GM12878 (cell line): ENCODE data around the gene SNX17. TPM values are rescaled to one million over a fixed set of nuclear protein-coding genes. Genes with fewer than 3 reads are reported as not detected.

Source experiments
- ATAC-seq: fragments of 200-7000 bp; cut with Tn5 transposase; 3 replicates; pipeline ENCODE4 v1.9.1; 2020; ENCODE audit warnings: mild to moderate bottlenecking, moderate library complexity
- BruUV-seq: library from RNA; stranded (reverse); fragments of 400-500 nt; replicated peaks from 2 replicates; lab custom pipeline; 2021; lab: Mats Ljungman, UMichigan
- CTCF ChIA-PET: fragments of 300-600 bp; sonication (Branson Sonifier 250); formaldehyde crosslinking; extraction: SDS; loops from one replicate; lab custom pipeline; 2021; ENCODE audit warnings: inconsistent platforms; lab: Yijun Ruan, JAX
- POLR2A ChIA-PET: fragments of 350-600 bp; formaldehyde crosslinking; extraction: SDS; loops from one replicate; lab custom pipeline; 2021; ENCODE audit warnings: inconsistent platforms; lab: Charles Lee
- RAD21 ChIA-PET: fragments of 300-600 bp; sonication (Branson Sonifier 250); formaldehyde crosslinking; loops from one replicate; lab custom pipeline; 2023; ENCODE audit warnings: antibody characterized with exemption; ENCODE audit not compliant: unreplicated experiment; lab: Charles Lee
- SMC1A ChIA-PET: fragments of 300-600 bp; sonication (Branson Sonifier 250); formaldehyde crosslinking; loops from one replicate; lab custom pipeline; 2023; ENCODE audit not compliant: unreplicated experiment, uncharacterized antibody; lab: Charles Lee
- DNase-seq: peaks from one replicate; pipeline ENCODE4 v3.0.0-alpha.2; 2011; ENCODE audit warnings: low read depth, low spot score
- FAIRE-seq: peaks from 3 replicates; lab custom pipeline; 2011; peaks lifted over from hg19 to GRCh38; lab: Jason Lieb, UNC
- H2AFZ ChIP-seq: 2 replicates; pipeline ENCODE4 v1.6.0; 2011; ENCODE audit warnings: low read depth, low read length, control low read depth; ENCODE audit not compliant: control insufficient read depth
- H3K27ac ChIP-seq: 2 replicates; pipeline ENCODE4 v1.5.1; 2011; ENCODE audit warnings: control low read depth; ENCODE audit not compliant: control insufficient read depth, insufficient read depth
- H3K27me3 ChIP-seq, 2 experiments: replicated peaks in 1 of 2; 2 replicates each; pipeline versions ENCODE4 v1.6.0 to v1.6.1; 2011; ENCODE audit warnings: low read length in 1 of 2; ENCODE audit not compliant: control insufficient read depth in 2 of 2, insufficient read depth in 2 of 2
- H3K36me3 ChIP-seq, 2 experiments: 2 replicates each; pipeline ENCODE4 v1.5.1; 2011; ENCODE audit warnings: low read length in 1 of 2; ENCODE audit not compliant: control insufficient read depth in 2 of 2, insufficient read depth in 2 of 2
- H3K4me1 ChIP-seq: 2 replicates; pipeline ENCODE4 v1.6.1; 2011; ENCODE audit warnings: mild to moderate bottlenecking, low read length, moderate library complexity, mixed read lengths; ENCODE audit not compliant: control insufficient read depth, insufficient read depth
- H3K4me2 ChIP-seq: 2 replicates; pipeline ENCODE4 v1.6.0; 2011; ENCODE audit warnings: control low read depth; ENCODE audit not compliant: control insufficient read depth, insufficient read depth
- H3K4me3 ChIP-seq: fragments of 200-600 bp; sonication (generic); 2 replicates; pipeline ENCODE4 v1.5.1; 2016
- H3K79me2 ChIP-seq: 2 replicates; pipeline ENCODE4 v1.6.0; 2011; ENCODE audit warnings: low read length; ENCODE audit not compliant: control insufficient read depth, insufficient read depth
- H3K9ac ChIP-seq: 2 replicates; pipeline ENCODE4 v1.8.0; 2011; ENCODE audit warnings: low read length, control low read depth, mixed read lengths; ENCODE audit not compliant: control insufficient read depth, insufficient read depth
- H3K9me3 ChIP-seq: replicated peaks from 3 replicates; pipeline ENCODE4 v1.5.1; 2011; ENCODE audit warnings: mild to moderate bottlenecking, low read length; ENCODE audit not compliant: control insufficient read depth, insufficient read depth
- H4K20me1 ChIP-seq: 2 replicates; pipeline ENCODE4 v1.6.0; 2011; ENCODE audit not compliant: control insufficient read depth, insufficient read depth
- ATF7 ChIP-seq: fragments of 450-650 bp; IDR thresholded peaks from 2 replicates; pipeline ENCODE4 v1.6.1; 2016; ENCODE audit warnings: low read depth, mild to moderate bottlenecking
- BCL11A ChIP-seq: IDR thresholded peaks from 2 replicates; pipeline ENCODE4 v1.6.1; 2011; ENCODE audit warnings: low read depth, low read length
- BCL3 ChIP-seq: IDR thresholded peaks from 2 replicates; pipeline ENCODE4 v1.6.1; 2011; ENCODE audit warnings: borderline replicate concordance, low read depth, mild to moderate bottlenecking, moderate library complexity, low read length; ENCODE audit not compliant: insufficient read depth, poor library complexity, severe bottlenecking
- CBFB ChIP-seq: IDR thresholded peaks from 2 replicates; pipeline ENCODE4 v1.6.1; 2016; ENCODE audit warnings: antibody characterized with exemption, low read depth
- CREM ChIP-seq: IDR thresholded peaks from 2 replicates; pipeline ENCODE4 v1.6.1; 2014; ENCODE audit warnings: antibody characterized with exemption, low read depth
- E2F4 ChIP-seq: IDR thresholded peaks from 2 replicates; pipeline ENCODE4 v1.6.1; 2012; ENCODE audit warnings: low read depth, low read length, improper control_type of control experiment
- GABPA ChIP-seq: IDR thresholded peaks from 2 replicates; pipeline ENCODE4 v1.6.1; 2014; ENCODE audit warnings: antibody characterized with exemption, low read depth, mild to moderate bottlenecking, inconsistent platforms
- HDAC6 ChIP-seq: fragments of 200-600 bp; sonication (generic); IDR thresholded peaks from one replicate; pipeline ENCODE4 v1.8.0; 2017; ENCODE audit warnings: antibody characterized with exemption; ENCODE audit not compliant: unreplicated experiment
- HSF1 ChIP-seq: fragments of 150-350 bp; IDR thresholded peaks from 2 replicates; pipeline ENCODE4 v1.6.1; 2014; ENCODE audit warnings: mild to moderate bottlenecking, low read depth, low read length
- PAX5 ChIP-seq: IDR thresholded peaks from 2 replicates; pipeline ENCODE4 v1.6.1; 2011; ENCODE audit warnings: low read depth, low read length, borderline replicate concordance
- POU2F2 ChIP-seq: IDR thresholded peaks from 3 replicates; pipeline ENCODE4 v1.6.1; 2011; ENCODE audit warnings: low read depth, mild to moderate bottlenecking, low read length, borderline replicate concordance
- SIN3A ChIP-seq: IDR thresholded peaks from 2 replicates; pipeline ENCODE4 v1.6.1; 2012; ENCODE audit warnings: low read depth, low read length, improper control_type of control experiment
- SKIL ChIP-seq: fragments of 450-650 bp; IDR thresholded peaks from 2 replicates; pipeline ENCODE4 v1.6.1; 2017; ENCODE audit warnings: mild to moderate bottlenecking, low read depth, inconsistent platforms; ENCODE audit not compliant: poor library complexity, severe bottlenecking
- SP1 ChIP-seq: IDR thresholded peaks from one replicate; pipeline ENCODE4 v1.6.1; 2011; ENCODE audit warnings: low read depth, low read length
- SPI1 ChIP-seq: IDR thresholded peaks from 2 replicates; pipeline ENCODE4 v1.6.1; 2011; ENCODE audit warnings: low read depth, mild to moderate bottlenecking, low read length, moderate library complexity, borderline replicate concordance; ENCODE audit not compliant: insufficient read depth
- YBX1 ChIP-seq: fragments of 450-650 bp; IDR thresholded peaks from 2 replicates; pipeline ENCODE4 v1.6.1; 2016; ENCODE audit warnings: antibody characterized with exemption
- ZBED1 ChIP-seq: IDR thresholded peaks from 2 replicates; pipeline ENCODE4 v1.6.1; 2016; ENCODE audit warnings: borderline replicate concordance
- ZNF207 ChIP-seq: fragments of 450-650 bp; IDR thresholded peaks from 2 replicates; pipeline ENCODE4 v1.6.1; 2014; ENCODE audit warnings: antibody characterized with exemption, mild to moderate bottlenecking, borderline replicate concordance
- WGBS: methylation state at CpG from one replicate; pipeline ENCODE4 v1.1.6; 2016; ENCODE audit warnings: low lambda C conversion rate; ENCODE audit not compliant: insufficient replicate concordance, insufficient coverage; ENCODE audit errors: missing lambda C conversion rate; 5-methylcytosine and 5-hydroxymethylcytosine counted together
- in situ Hi-C: fragments of 300-500 bp; cut with MboI; formaldehyde crosslinking; loops from 9 replicates; pipeline ENCODE4 v1.14.3; 2018; ENCODE audit warnings: mixed read lengths
- intact Hi-C: fragments of 100-400 bp; cut with micrococcal nuclease; formaldehyde crosslinking; loops from one replicate; pipeline ENCODE4 v1.14.2; 2022; ENCODE audit not compliant: unreplicated experiment
- polyA plus RNA-seq, 11 experiments: library from polyadenylated mRNA; depleted of rRNA in 4 of 11; unstranded in 6 of 11; stranded (reverse) in 5 of 11; fragments of >200 nt; fragmentation: Nextera tagmentation in 4 of 11; fragmentation: Illumina TruSeq in 1 of 11; extraction: Ambion mirVana in 4 of 11; extraction: Trizol in 1 of 11; gene quantifications; 1 replicate in 1 of 11; 2 replicates in 10 of 11; pipeline versions ENCODE4 v1.2.1 to v1.2.3, GENCODE V29; 2011 to 2016; ENCODE audit warnings: inconsistent platforms in 2 of 11, missing spikeins in 2 of 11, low read depth in 1 of 11
- total RNA-seq, 4 experiments: library from RNA; depleted of rRNA in 3 of 4; stranded (reverse); fragments of >200 nt in 3 of 4; fragmentation: Illumina TruSeq in 1 of 4; extraction: Trizol in 1 of 4; gene quantifications; 2 replicates each; pipeline versions ENCODE4 v1.2.1 to v1.2.3, GENCODE V29; 2013 to 2021

Gene SNX17
- total and polyA plus RNA-seq, 10 of the 15 experiments (the other 5 are each of a cell fraction or from before 2014, with no cell fraction given) = 6.5 to 116 (median 84.4) TPM

- TF ChIP-seq CBFB (no peak), GABPA (no peak), BCL11A (no peak)
Measured at GRCh38 chr2:27354597-27354927, 15.9 kb upstream of the SNX17 start (continued).

GRCh38 chr2:27356056-27356381 is 14.4 kb upstream of the SNX17 start:
- Histone ChIP-seq H2AFZ (peak overlapping the region; percentile 98), H3K27me3 (no peaks in the 10 kb centered on the region), H3K9ac (peak overlapping the region; percentile 99), H3K27ac (peak overlapping the region; percentile 96), H3K4me3 (peak overlapping the region; percentile 97), H3K4me1 (no peaks in the 10 kb centered on the region; the same call in 1 of the 2 replicates), H3K9me3 (no peaks in the 10 kb centered on the region), H3K36me3 (no peaks in the 10 kb centered on the region), H3K4me2 (peak overlapping the region; percentile 51), H4K20me1 (no peaks in the 10 kb centered on the region), H3K79me2 (peaks cover 64% of the 10 kb centered on the region)
- CTCF ChIA-PET = interaction anchor here (1.3 to 1.5 kb wide), 2 partner anchors 13 to 15 kb away, joined by 6 read pairs; no protein-coding TSS in a partner anchor
- RAD21 ChIA-PET = no interaction called here
- BruUV-seq = no TSS peak
- intact Hi-C loops (loop anchor here (1.0 to 10.0 kb wide), 2 partner anchors 14 to 141 kb away; partner anchors contain the start of genes ATRAID, CAD, EIF2B4 and SLC5A6), in situ Hi-C loops (no loop called here)
- POLR2A ChIA-PET = interaction anchor here (0.7 to 2.8 kb wide), 5 partner anchors 13 to 32 kb away, joined by 3 to 10 read pairs (median 6); partner anchors contain the start of genes EIF2B4 and ZNF513
- ATAC-seq (peak; percentile 68), FAIRE-seq (no peak), DNase-seq (no peak)
- SMC1A ChIA-PET = interaction anchor here (1.0 to 2.1 kb wide), 3 partner anchors 13 to 53 kb away, joined by 3 to 11 read pairs (median 5); partner anchors contain the start of gene MPV17
- WGBS = 2% methylated on average over 12 of the region's 12 CpGs
- TF ChIP-seq HDAC6 (no peak), ZBED1 (no peak), ZNF207 (no peak), SKIL (no peak), SPI1 (no peak; the same call in 1 of the 2 replicates), POU2F2 (no peak), BCL3 (no peak), SP1 (no peak), HSF1 (no peak), E2F4 (peak; percentile 84), ATF7 (no peak), CREM (no peak), PAX5 (0 out of 2 replicates have a peak, but pooled peaks have one; percentile 16), YBX1 (no peak), SIN3A (no peak)
